HG02852 (cell line): Measurements from ENCODE around the gene KDELR1.

ENCODE experiments used
- ATAC-seq: cut with Tn5 transposase; IDR thresholded peaks from one replicate; pipeline ENCODE4 v1.9.1; 2021; ENCODE audit warnings: mild to moderate bottlenecking, moderate library complexity; ENCODE audit not compliant: unreplicated experiment

KDELR1 gene

GRCh38 chr19:48391100-48392005 lies at the start of gene KDELR1:
Gene KDELR1 (minus strand): TSS chr19:48391551. CDS start chr19:48391358, 193 bp downstream.
- ATAC-seq = peak; percentile 71

DNA sequence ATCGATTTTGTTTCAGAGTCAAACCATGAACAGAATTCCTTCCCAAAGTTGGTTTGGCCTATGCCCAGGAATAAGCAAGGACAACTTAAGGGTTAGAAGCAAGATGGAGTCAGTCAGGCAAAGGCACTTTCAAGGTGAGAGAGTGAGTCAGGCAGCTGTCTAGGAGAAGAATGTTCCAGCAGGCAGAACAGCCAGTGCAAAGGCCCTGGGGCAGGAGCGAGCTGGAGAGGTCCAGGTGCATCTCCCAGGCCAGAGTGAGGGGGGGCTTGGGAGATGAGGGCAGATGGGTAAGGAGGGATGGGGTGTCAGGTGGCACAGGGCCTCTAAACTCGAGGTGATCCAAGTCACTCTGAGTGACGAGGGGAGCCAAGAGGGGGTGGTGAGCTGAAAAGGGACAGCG lies 45.2 kb upstream of the KDELR1 start:
- ATAC-seq = no peak

DNA sequence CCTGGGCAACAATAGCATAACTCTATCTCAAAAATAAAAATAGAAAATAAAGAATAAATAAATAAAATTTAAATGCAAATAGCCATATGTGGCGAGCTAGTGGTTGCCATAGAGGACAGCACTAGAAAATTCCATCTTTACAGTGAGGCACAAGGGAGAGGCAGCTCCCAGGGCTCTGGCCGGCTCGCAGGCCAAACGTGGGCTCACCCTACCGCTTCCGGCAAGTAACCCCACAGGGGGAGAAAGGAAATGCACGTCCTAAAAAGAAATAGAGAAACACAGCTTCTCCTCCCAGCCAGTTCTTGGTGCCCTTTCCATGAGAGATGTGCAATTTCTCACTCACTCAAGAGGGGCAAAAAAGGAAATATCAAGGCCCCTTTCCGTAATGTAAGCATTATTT lies 42.0 kb upstream of the KDELR1 start:
- no peak for ATAC-seq

GRCh38 chr19:48428670-48429069 lies 37.3 kb upstream of the KDELR1 start:
- ATAC-seq = no peak

DNA sequence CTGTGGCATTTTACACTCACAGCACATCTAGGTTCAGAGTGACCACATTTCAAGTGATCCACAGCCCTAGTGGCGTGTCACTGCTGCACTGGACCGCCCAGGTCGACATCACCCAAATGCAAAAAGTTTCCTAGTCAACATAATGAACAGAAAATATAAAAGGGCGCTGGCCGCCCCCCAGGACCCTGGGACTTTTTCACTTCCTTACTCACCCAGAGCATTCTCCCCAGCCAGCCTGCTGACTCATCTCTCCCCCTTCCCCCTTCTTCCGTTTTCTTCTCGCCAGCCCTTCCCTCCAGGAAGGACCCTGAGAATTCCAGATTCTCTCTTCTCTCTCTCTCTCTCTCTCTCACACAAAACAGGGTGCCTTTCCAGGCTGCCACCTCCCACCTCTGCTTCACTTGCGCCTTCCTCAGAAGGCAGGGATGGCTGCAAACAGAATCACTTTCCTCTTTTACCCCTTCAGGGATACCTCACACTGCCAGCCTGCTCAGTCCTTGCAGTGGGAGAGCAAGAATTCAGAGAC lies 33.4 kb upstream of the KDELR1 start:
- ATAC-seq = no peak

DNA sequence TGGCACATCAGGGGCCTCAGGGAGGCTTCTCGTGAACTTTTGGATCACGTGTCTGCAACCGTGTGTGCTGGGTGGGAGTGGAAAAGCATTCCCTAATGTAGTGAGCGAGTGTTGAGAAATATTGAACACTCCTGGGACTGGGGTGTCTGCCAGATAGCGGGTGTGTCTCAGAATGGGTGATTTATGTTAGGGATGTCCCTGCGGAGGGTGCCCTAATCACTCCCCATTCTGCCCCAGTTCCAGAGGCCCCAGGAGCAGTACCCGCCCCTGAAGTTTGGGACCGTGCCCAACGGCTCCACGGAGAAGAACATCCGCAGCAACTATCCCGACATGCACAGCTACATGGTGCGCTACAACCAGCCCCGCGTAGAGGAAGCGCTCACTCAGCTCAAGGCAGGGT lies 30.2 kb upstream of the KDELR1 start:
- ATAC-seq = no peak

DNA sequence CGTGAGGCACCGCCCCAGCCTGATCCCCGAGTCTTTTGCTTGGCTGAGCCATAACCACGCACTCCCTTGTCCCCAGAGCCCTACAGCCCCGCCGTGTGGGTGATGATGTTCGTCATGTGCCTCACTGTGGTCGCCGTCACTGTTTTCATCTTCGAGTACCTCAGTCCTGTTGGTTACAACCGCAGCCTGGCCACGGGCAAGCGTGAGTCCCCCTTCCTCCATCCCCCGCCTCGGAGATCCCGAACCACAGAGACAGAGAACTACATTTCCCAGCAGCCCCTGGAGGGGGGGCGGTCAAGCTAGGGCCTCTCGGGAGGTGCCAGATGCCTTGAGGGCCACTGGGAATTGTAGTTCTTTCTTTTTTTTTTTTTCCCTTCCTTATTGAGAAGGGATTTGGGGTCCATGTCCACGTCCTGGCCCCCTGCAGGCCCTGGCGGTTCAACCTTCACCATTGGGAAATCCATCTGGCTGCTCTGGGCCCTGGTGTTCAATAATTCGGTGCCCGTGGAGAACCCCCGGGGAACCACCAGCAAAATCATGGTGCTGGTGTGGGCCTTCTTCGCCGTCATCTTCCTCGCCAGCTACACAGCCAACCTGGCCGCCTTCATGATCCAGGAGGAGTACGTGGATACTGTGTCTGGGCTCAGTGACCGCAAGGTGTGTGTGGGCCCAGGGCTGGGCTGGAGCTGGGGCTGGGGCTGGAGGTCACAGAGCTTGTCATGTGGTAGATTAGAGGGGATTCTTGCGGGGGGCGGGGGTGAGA lies 28.0 kb upstream of the KDELR1 start:
- ATAC-seq = no peak

DNA sequence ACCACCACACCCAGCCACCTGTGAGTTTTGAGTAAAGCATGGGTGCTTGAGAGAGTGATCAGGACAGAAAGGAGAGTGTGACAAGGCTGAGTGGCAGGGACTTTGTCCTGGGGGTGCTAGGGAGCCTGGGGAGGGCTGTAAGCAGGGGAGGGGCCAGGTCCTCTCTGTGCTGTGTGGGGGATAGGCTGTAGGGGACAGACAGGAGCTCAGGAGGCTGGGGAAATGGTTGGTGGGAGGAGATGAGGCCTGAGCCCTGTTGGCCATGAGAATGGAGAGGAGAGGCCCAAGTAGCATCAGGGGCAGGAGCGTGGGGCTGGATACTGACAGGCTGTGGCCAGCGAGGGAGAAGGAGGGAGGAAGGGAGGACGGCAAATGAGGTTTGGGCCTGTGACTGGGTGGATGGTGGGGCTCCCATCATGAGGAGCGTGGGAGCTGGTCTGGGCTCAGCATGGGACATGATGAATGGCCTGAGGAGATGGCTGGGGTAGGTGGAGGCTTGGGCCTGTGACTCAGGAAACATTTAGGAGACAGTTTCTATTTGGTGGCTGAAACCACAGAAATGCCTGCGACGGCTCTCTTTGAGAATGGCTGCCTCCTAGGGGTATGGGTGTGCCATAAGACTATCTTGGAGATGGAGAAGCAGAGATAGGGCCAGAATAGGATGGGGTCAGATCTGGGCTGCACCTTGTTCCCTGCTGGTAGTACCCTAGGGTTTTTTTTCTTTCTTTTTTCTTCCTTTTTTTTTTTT lies 27.1 kb upstream of the KDELR1 start:
- ATAC-seq = no peak

DNA sequence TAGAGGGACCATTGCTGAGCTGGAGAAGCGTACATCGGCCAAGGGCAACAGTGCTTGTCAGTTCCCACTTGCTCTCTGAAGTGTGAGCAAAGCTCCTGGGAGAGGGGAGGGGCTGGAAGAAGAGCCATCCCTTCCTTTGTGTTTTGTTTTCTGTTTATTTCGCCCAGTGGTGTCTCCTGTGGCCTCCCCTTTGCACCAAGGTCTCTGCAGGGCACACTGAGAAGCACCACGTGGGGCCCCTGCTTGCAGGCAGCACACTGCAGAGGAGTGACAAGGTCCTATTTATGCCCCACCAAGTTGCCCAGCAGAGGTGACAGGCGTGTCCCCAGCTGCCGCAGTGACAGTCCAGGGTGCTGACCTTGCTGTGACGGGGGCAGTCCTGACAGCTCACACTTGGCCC lies 26.1 kb upstream of the KDELR1 start:
- no peak for ATAC-seq

DNA sequence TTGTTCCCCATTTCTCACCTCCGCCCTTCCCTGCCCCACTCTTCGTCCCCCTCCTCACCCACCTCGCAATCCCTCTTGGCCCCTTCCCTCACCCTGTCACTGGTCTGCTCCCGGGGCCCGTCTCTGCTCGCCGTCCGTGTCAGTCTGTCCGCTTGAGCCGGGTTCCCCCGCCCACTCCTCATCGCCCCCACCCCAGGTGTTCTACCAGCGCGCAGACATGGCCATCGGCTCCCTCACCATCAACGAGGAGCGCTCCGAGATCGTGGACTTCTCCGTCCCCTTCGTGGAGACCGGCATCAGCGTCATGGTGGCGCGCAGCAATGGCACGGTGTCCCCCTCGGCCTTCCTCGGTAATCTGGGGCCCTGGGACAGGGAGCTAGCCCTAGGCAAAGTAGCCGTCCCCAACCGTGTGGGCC lies 24.5 kb upstream of the KDELR1 start:
- ATAC-seq = no peak

DNA sequence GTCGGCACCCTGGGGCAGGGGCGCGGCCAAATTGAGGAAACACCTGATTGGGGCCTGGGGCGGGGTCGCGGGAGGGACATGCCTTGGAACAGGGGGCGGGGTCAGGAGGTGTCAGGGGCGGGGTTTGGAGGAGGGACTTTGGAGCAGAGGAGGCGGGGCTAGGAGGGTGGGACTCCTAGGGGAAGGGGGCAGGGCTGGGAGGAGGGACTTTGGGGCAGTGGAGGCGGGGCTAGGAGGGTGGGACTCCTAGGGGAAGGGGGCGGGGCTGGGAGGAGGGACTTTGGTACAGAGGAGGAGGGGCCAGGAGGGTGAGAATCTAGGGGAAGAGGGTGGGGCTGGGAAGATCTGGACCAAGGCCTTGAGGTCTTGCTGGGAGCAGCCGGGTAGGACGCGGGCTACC lies 24.0 kb upstream of the KDELR1 start:
- no peak for ATAC-seq

- ATAC-seq = no peak
Observed at GRCh38 chr19:48413879-48414587, 22.7 kb upstream of the KDELR1 start.

GRCh38 chr19:48405850-48406249 lies 14.5 kb upstream of the KDELR1 start:
- ATAC-seq = no peak

GRCh38 chr19:48405010-48405659 lies 13.8 kb upstream of the KDELR1 start:
- ATAC-seq = no peak

GRCh38 chr19:48403606-48404005 lies 12.3 kb upstream of the KDELR1 start:
- no peak for ATAC-seq

GRCh38 chr19:48401287-48401686 lies 9.9 kb upstream of the KDELR1 start:
- ATAC-seq = no peak

- no peak for ATAC-seq
Observed at GRCh38 chr19:48400018-48400742, 8.8 kb upstream of the KDELR1 start.

DNA sequence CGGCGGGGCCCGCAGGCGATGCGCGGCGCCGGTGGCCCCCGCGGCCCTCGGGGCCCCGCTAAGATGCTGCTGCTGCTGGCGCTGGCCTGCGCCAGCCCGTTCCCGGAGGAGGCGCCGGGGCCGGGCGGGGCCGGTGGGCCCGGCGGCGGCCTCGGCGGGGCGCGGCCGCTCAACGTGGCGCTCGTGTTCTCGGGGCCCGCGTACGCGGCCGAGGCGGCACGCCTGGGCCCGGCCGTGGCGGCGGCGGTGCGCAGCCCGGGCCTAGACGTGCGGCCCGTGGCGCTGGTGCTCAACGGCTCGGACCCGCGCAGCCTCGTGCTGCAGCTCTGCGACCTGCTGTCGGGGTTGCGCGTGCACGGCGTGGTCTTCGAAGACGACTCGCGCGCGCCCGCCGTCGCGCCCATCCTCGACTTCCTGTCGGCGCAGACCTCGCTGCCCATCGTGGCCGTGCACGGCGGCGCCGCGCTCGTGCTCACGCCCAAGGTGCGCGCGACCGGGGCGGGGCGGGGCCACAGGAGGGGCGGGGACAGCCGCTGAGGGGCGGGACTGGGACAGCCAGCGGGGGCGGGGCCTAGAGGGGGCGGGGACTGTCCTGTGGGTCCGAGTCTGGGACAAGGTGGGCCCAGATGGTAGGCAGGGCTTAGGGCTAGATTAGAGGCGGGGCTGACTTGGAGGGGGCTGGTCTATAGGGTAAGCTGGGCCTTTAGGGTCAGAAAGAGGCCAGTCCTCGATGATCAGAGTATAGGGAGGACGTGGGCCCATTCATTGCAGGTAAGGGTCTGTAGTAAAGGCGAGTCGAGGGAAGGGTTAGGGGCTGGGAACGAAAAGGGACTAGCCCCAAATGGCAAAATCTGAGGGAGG lies 7.3 kb upstream of the KDELR1 start:
- ATAC-seq = peak; percentile 54

DNA sequence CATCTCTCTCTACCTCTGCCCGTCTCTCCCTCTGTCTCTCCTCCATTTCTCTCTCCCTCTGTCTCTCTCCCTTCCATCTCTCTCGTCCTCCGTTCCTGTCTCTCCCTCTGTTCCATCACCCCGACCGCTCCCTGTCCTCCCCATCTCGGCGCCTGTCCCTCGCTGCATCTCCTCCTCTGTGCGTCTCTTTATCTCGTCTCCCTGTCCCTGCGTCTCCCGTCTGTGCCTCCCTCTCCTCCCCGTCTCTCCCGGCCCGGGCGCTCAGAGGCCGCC lies 6.7 kb upstream of the KDELR1 start:
- no peak for ATAC-seq
